ENCODE measurements around the gene TRIM7. TPM values are rescaled to one million over a fixed set of nuclear protein-coding genes. Genes with fewer than 3 reads are reported as not detected.

Gene TRIM7
- total and polyA plus RNA-seq, 2 experiments from 2014 or later: 0.53 to 0.56 TPM

GRCh38 chr5:181242031-181242451 lies 37.0 kb upstream of the TRIM7 start:
- Histone ChIP-seq H3K79me2 (replicated peaks; ENCODE audit: insufficient read depth) (peaks cover 75% of the 10 kb centered on the region), H3K9me2 (ENCODE audit: insufficient read depth) (no peaks in the 10 kb centered on the region), H2AFZ (no peak overlapping the region), H3F3A (replicated peaks; ENCODE audit: low read depth) (peaks cover 67% of the 10 kb centered on the region), H3K4me3 (peak overlapping the region; percentile 100), H3K4me1 (ENCODE audit: insufficient read depth) (peaks cover 37% of the 10 kb centered on the region), H3K27ac (ENCODE audit: low read depth) (peak overlapping the region; percentile 99), H3K4me2 (peak overlapping the region; percentile 96), H3K36me3 (ENCODE audit: insufficient read depth) (peaks cover 62% of the 10 kb centered on the region), H4K20me1 (replicated peaks; ENCODE audit: insufficient read depth) (peaks cover 59% of the 10 kb centered on the region), H3K27me3 (ENCODE audit: insufficient read depth) (no peaks in the 10 kb centered on the region)
- peaks cover 73% of the 10 kb centered on the region for H3K36me3 Mint-ChIP-seq (ENCODE audit: low read depth)
- no peak for DNase-seq (ENCODE audit: low spot score)
- peaks cover 10% of the 10 kb centered on the region; the same call in 1 of the 3 replicates for H3K9me3 Mint-ChIP-seq
- TF ChIP-seq CTCF (conservative IDR thresholded peaks at IDR 0.05; ENCODE audit: low read depth in 2 of 2) (no peak), POLR2AphosphoS5 (IDR thresholded peaks at IDR 0.05; ENCODE audit: low read depth) (no peak), EZH2 (IDR thresholded peaks at IDR 0.05; ENCODE audit: low read depth, unreplicated experiment) (no peak), CREB1 (CRISPR knock-in tag; IDR thresholded peaks at IDR 0.05; ENCODE audit: low read depth) (no peak), ZNF114 (CRISPR knock-in tag; IDR thresholded peaks at IDR 0.05) (no peak), EZH2phosphoT487 (IDR thresholded peaks at IDR 0.05; ENCODE audit: unreplicated experiment) (no peak), NANOG (IDR thresholded peaks at IDR 0.05; ENCODE audit: borderline replicate concordance) (no peak), ZNF331 (CRISPR knock-in tag; IDR thresholded peaks at IDR 0.05; ENCODE audit: low read depth) (no peak), STAT1 (IDR thresholded peaks at IDR 0.05; ENCODE audit: unreplicated experiment) (no peak), JUNB (IDR thresholded peaks at IDR 0.05; ENCODE audit: unreplicated experiment) (no peak)
- TF ChIP-seq, protein P1, sequence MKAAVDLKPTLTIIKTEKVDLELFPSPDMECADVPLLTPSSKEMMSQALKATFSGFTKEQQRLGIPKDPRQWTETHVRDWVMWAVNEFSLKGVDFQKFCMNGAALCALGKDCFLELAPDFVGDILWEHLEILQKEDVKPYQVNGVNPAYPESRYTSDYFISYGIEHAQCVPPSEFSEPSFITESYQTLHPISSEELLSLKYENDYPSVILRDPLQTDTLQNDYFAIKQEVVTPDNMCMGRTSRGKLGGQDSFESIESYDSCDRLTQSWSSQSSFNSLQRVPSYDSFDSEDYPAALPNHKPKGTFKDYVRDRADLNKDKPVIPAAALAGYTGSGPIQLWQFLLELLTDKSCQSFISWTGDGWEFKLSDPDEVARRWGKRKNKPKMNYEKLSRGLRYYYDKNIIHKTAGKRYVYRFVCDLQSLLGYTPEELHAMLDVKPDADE (IDR thresholded peaks at IDR 0.05): no peak
- TF ChIP-seq, protein P2, sequence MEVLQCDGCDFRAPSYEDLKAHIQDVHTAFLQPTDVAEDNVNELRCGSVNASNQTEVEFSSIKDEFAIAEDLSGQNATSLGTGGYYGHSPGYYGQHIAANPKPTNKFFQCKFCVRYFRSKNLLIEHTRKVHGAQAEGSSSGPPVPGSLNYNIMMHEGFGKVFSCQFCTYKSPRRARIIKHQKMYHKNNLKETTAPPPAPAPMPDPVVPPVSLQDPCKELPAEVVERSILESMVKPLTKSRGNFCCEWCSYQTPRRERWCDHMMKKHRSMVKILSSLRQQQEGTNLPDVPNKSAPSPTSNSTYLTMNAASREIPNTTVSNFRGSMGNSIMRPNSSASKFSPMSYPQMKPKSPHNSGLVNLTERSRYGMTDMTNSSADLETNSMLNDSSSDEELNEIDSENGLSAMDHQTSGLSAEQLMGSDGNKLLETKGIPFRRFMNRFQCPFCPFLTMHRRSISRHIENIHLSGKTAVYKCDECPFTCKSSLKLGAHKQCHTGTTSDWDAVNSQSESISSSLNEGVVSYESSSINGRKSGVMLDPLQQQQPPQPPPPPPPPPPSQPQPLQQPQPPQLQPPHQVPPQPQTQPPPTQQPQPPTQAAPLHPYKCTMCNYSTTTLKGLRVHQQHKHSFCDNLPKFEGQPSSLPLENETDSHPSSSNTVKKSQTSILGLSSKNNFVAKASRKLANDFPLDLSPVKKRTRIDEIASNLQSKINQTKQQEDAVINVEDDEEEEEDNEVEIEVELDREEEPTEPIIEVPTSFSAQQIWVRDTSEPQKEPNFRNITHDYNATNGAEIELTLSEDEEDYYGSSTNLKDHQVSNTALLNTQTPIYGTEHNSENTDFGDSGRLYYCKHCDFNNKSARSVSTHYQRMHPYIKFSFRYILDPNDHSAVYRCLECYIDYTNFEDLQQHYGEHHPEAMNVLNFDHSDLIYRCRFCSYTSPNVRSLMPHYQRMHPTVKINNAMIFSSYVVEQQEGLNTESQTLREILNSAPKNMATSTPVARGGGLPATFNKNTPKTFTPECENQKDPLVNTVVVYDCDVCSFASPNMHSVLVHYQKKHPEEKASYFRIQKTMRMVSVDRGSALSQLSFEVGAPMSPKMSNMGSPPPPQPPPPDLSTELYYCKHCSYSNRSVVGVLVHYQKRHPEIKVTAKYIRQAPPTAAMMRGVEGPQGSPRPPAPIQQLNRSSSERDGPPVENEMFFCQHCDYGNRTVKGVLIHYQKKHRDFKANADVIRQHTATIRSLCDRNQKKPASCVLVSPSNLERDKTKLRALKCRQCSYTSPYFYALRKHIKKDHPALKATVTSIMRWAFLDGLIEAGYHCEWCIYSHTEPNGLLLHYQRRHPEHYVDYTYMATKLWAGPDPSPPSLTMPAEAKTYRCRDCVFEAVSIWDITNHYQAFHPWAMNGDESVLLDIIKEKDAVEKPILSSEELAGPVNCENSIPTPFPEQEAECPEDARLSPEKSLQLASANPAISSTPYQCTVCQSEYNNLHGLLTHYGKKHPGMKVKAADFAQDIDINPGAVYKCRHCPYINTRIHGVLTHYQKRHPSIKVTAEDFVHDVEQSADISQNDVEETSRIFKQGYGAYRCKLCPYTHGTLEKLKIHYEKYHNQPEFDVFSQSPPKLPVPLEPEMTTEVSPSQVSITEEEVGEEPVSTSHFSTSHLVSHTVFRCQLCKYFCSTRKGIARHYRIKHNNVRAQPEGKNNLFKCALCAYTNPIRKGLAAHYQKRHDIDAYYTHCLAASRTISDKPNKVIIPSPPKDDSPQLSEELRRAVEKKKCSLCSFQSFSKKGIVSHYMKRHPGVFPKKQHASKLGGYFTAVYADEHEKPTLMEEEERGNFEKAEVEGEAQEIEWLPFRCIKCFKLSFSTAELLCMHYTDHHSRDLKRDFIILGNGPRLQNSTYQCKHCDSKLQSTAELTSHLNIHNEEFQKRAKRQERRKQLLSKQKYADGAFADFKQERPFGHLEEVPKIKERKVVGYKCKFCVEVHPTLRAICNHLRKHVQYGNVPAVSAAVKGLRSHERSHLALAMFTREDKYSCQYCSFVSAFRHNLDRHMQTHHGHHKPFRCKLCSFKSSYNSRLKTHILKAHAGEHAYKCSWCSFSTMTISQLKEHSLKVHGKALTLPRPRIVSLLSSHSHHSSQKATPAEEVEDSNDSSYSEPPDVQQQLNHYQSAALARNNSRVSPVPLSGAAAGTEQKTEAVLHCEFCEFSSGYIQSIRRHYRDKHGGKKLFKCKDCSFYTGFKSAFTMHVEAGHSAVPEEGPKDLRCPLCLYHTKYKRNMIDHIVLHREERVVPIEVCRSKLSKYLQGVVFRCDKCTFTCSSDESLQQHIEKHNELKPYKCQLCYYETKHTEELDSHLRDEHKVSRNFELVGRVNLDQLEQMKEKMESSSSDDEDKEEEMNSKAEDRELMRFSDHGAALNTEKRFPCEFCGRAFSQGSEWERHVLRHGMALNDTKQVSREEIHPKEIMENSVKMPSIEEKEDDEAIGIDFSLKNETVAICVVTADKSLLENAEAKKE (CRISPR knock-in tag; IDR thresholded peaks at IDR 0.05): no peak
- TF ChIP-seq, protein P3, sequence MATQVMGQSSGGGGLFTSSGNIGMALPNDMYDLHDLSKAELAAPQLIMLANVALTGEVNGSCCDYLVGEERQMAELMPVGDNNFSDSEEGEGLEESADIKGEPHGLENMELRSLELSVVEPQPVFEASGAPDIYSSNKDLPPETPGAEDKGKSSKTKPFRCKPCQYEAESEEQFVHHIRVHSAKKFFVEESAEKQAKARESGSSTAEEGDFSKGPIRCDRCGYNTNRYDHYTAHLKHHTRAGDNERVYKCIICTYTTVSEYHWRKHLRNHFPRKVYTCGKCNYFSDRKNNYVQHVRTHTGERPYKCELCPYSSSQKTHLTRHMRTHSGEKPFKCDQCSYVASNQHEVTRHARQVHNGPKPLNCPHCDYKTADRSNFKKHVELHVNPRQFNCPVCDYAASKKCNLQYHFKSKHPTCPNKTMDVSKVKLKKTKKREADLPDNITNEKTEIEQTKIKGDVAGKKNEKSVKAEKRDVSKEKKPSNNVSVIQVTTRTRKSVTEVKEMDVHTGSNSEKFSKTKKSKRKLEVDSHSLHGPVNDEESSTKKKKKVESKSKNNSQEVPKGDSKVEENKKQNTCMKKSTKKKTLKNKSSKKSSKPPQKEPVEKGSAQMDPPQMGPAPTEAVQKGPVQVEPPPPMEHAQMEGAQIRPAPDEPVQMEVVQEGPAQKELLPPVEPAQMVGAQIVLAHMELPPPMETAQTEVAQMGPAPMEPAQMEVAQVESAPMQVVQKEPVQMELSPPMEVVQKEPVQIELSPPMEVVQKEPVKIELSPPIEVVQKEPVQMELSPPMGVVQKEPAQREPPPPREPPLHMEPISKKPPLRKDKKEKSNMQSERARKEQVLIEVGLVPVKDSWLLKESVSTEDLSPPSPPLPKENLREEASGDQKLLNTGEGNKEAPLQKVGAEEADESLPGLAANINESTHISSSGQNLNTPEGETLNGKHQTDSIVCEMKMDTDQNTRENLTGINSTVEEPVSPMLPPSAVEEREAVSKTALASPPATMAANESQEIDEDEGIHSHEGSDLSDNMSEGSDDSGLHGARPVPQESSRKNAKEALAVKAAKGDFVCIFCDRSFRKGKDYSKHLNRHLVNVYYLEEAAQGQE (IDR thresholded peaks at IDR 0.05; ENCODE audit: unreplicated experiment): no peak
- peaks cover 43% of the 10 kb centered on the region for H3K4me1 Mint-ChIP-seq
- H3K27ac Mint-ChIP-seq: peak overlapping the region; percentile 100
- H3K27me3 Mint-ChIP-seq (ENCODE audit: insufficient read depth, low read depth, poor library complexity): peaks cover 51% of the 10 kb centered on the region
- H3K4me3 Mint-ChIP-seq: peak overlapping the region; percentile 99
- ATAC-seq: no peak
